ENCODE measurements around the gene RADIL.

The RADIL gene

GRCh38 chr7:4782333-4783291, 100.9 kb downstream of the RADIL start:
- in situ Hi-C loops (cut with HindIII; ENCODE audit: low pct_ligation_motif_present, low sequenced_read_pairs), result no loop called here
- no peak overlapping the region for H3K4me3 ChIP-seq (ENCODE audit: low read depth, low read length)
- H3K27ac ChIP-seq, result no peak overlapping the region
- TF ChIP-seq CTCF (IDR thresholded peaks at IDR 0.05; ENCODE audit: low read depth, low read length, missing control alignments), result no peak
- H3K36me3 ChIP-seq (replicated peaks), result peaks cover 64% of the 10 kb centered on the region
- DNase-seq, result no peak
- no peaks in the 10 kb centered on the region for H3K27me3 ChIP-seq (replicated peaks)

- in situ Hi-C loops (cut with HindIII; ENCODE audit: low pct_ligation_motif_present, low sequenced_read_pairs), result no loop called here
- Histone ChIP-seq H3K36me3 (replicated peaks) (peaks cover 58% of the 10 kb centered on the region), H3K4me3 (ENCODE audit: low read depth, low read length) (no peak overlapping the region), H3K27me3 (replicated peaks) (no peaks in the 10 kb centered on the region), H3K27ac (no peak overlapping the region)
- no peak for DNase-seq
- no peak for TF ChIP-seq CTCF (IDR thresholded peaks at IDR 0.05; ENCODE audit: low read depth, low read length, missing control alignments)
Observed at GRCh38 chr7:4781366-4782069, 102.0 kb downstream of the RADIL start.

- no peak for DNase-seq
- TF ChIP-seq CTCF (IDR thresholded peaks at IDR 0.05; ENCODE audit: low read depth, low read length, missing control alignments), result no peak
- Histone ChIP-seq H3K27me3 (replicated peaks) (no peaks in the 10 kb centered on the region), H3K4me3 (ENCODE audit: low read depth, low read length) (no peak overlapping the region), H3K27ac (no peak overlapping the region), H3K36me3 (replicated peaks) (peaks cover 37% of the 10 kb centered on the region)
- in situ Hi-C loops (cut with HindIII; ENCODE audit: low pct_ligation_motif_present, low sequenced_read_pairs), result no loop called here
Observed at GRCh38 chr7:4779118-4779517, 104.4 kb downstream of the RADIL start.

- Histone ChIP-seq H3K27ac (peak overlapping the region; percentile 95), H3K36me3 (replicated peaks) (peaks cover 11% of the 10 kb centered on the region), H3K27me3 (replicated peaks) (no peaks in the 10 kb centered on the region), H3K4me3 (ENCODE audit: low read depth, low read length) (peak overlapping the region; percentile 96)
- in situ Hi-C loops (cut with HindIII; ENCODE audit: low pct_ligation_motif_present, low sequenced_read_pairs), result no loop called here
- DNase-seq, result peak; percentile 57
- no peak for TF ChIP-seq CTCF (IDR thresholded peaks at IDR 0.05; ENCODE audit: low read depth, low read length, missing control alignments)
Observed at GRCh38 chr7:4775848-4776623, 107.5 kb downstream of the RADIL start.

GRCh38 chr7:4775250-4775847, 108.2 kb downstream of the RADIL start, which contains the start of gene AP5Z1:
TSS of gene AP5Z1 (plus strand) at chr7:4775623. CDS start at chr7:4775716, 93 bp downstream.
- Histone ChIP-seq H3K36me3 (replicated peaks) (peaks cover 9% of the 10 kb centered on the region), H3K4me3 (ENCODE audit: low read depth, low read length) (peak within 1 kb of the TSS; percentile 96), H3K27me3 (replicated peaks) (no peaks in the 10 kb centered on the region), H3K27ac (peak within 1 kb of the TSS; percentile 95)
- in situ Hi-C loops (cut with HindIII; ENCODE audit: low pct_ligation_motif_present, low sequenced_read_pairs), result no loop called here
- no peak for TF ChIP-seq CTCF (IDR thresholded peaks at IDR 0.05; ENCODE audit: low read depth, low read length, missing control alignments)
- peak; percentile 90 for DNase-seq

Data from brain microvascular endothelial cell (primary cell).